Body of pancreas (tissue), 4 donors: ENCODE results near the gene SHLD1. TPM values are rescaled to one million over a fixed set of nuclear protein-coding genes. Genes with fewer than 3 reads are reported as not detected.
A peak's percentile ranks its signal among the peaks of the same experiment; 100 is the strongest.

Experiments used
- ATAC-seq: fragments of 150-250 bp; one replicate; pipeline ENCODE4 v1.9.1; 2016
- DNase-seq, 4 donors: peaks; one replicate each; pipeline ENCODE4 v3.0.0-alpha.2; 2019
- H3K27ac ChIP-seq, 4 donors: fragments of 200-600 bp; sonication (generic); 1 replicate in 3 of 4; 2 replicates in 1 of 4; pipeline versions ENCODE4 v1.5.1 to v1.6.1; 2016 to 2019; ENCODE audit warnings: mild to moderate bottlenecking in 1 of 4, mixed read lengths in 1 of 4, moderate library complexity in 1 of 4
- H3K27me3 ChIP-seq, 2 donors: fragments of 200-600 bp; sonication (generic); one replicate each; pipeline ENCODE4 v1.6.0; 2016; ENCODE audit warnings: mild to moderate bottlenecking in 1 of 2
- H3K36me3 ChIP-seq, 2 donors: fragments of 200-600 bp; sonication (generic); replicated peaks in 1 of 2; 2 replicates each; pipeline ENCODE4 v1.5.1; 2016; ENCODE audit warnings: low read depth in 2 of 2; ENCODE audit not compliant: insufficient read depth in 1 of 2
- H3K4me1 ChIP-seq: fragments of 200-600 bp; sonication (generic); one replicate; pipeline ENCODE4 v1.6.0; 2016
- H3K4me3 ChIP-seq, 2 donors: fragments of 200-600 bp; sonication (generic); 1 replicate in 1 of 2; 2 replicates in 1 of 2; pipeline ENCODE4 v1.5.1; 2016 to 2019
- H3K9me3 ChIP-seq, 3 donors: fragments of 200-600 bp; sonication (generic); 1 replicate in 2 of 3; 2 replicates in 1 of 3; pipeline ENCODE4 v1.5.1; 2016
- POLR2A ChIP-seq, 3 donors: fragments of 450-650 bp; IDR thresholded peaks; one replicate each; pipeline ENCODE4 v1.6.1; 2016; ENCODE audit warnings: antibody characterized with exemption in 3 of 3, mild to moderate bottlenecking in 2 of 3
- WGBS, 2 donors: methylation state at CpG; one replicate each; pipeline ENCODE4 v1.1.5; 2017; 5-methylcytosine and 5-hydroxymethylcytosine counted together
- intact Hi-C: fragments of 100-400 bp; cut with DNase I; formaldehyde crosslinking; loops from one replicate; pipeline ENCODE4 v1.15.1; 2023
- total RNA-seq, 2 donors: library from RNA; depleted of rRNA; stranded (reverse); fragments of >200 nt; gene quantifications; one replicate each; pipeline ENCODE4 v1.1.0, GENCODE V29; 2016
- TF ChIP-seq, protein P1 (sequence below), 7 experiments: fragments of 450-650 bp in 4 of 7; fragments of 200-600 bp in 3 of 7; sonication (generic) in 3 of 7; IDR thresholded peaks; one replicate each; pipeline ENCODE4 v1.5.1; 2016 to 2019; ENCODE audit warnings: antibody characterized with exemption in 7 of 7

The SHLD1 gene
- total RNA-seq, 2 donors from 2014 or later, result 1.8 TPM; not detected in 1

DNA sequence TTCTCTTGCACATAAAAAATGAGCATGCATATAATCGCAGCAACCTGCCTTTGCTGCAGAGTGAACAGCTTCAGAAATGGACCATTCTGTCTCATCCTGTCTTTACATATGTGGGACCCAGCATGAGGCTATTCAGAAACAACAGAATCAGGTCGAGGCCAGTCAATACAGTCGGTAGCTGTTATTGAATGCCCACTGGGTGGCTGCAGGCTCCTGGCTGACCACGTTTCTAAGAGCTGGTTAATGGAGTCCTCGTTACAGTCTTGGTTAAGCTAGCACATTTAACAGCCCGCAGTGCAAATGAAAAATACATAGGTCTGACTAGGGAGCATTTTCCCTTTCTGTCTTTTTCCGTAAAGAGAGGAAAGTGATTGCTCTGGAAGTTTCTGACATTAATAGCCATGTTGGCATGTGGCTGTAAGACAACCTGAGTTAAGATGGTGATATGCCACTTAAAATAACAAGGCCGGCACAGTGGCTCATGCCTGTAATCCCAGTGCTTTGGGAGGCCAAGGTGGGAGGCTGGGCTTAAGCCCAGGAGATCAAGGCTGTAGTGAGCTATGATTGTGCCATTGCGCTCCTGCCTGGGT is 75.0 kb downstream of the SHLD1 start:
- TF ChIP-seq, protein P1, sequence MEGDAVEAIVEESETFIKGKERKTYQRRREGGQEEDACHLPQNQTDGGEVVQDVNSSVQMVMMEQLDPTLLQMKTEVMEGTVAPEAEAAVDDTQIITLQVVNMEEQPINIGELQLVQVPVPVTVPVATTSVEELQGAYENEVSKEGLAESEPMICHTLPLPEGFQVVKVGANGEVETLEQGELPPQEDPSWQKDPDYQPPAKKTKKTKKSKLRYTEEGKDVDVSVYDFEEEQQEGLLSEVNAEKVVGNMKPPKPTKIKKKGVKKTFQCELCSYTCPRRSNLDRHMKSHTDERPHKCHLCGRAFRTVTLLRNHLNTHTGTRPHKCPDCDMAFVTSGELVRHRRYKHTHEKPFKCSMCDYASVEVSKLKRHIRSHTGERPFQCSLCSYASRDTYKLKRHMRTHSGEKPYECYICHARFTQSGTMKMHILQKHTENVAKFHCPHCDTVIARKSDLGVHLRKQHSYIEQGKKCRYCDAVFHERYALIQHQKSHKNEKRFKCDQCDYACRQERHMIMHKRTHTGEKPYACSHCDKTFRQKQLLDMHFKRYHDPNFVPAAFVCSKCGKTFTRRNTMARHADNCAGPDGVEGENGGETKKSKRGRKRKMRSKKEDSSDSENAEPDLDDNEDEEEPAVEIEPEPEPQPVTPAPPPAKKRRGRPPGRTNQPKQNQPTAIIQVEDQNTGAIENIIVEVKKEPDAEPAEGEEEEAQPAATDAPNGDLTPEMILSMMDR (IDR thresholded peaks at IDR 0.05), result no peak
- TF ChIP-seq POLR2A (IDR thresholded peaks at IDR 0.05), result no peak
- WGBS, 2 donors, result 76 to 81% methylated on average over 9 of the region's 9 CpGs

DNA sequence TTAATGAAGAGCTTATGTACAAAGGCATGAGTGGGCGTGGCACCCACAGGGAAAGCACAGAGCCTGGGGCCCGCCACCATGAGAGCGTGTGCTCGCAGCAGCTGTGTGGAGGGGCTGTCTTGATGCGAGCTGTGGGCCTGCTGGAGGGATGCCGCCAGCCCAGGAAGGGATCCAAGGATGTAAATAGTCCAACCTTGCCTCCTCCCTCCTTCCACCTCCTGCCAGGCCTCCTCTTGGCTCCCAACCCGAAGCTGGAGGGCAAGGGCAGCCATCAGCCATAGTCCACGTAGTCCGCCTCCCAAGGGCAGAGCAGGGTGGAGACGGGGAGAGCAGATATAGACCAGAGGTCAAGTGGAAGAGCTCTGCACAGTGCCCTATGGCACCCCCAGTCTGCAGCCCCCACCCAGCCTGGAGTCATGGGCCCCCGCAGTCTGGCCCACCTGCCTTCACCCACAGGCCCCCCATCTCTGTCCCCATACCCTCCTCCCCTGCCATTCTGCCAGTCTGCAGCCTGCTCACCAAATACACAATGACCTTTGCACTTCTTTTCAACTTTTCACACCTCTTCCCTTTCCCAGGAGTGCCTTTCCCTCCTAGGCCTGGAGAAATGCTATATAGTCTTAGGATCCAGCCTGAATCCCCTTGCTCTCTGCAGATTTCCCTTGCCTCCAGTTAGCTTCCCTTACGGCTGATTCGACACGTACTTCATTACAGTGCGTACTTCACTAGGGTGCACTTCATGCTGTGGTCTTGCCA is 77.1 kb downstream of the SHLD1 start:
- TF ChIP-seq, protein P1 (IDR thresholded peaks at IDR 0.05), result no peak
- TF ChIP-seq POLR2A (IDR thresholded peaks at IDR 0.05), result no peak
- H3K27ac ChIP-seq, result no peak overlapping the region
- H3K4me3 ChIP-seq, result no peak overlapping the region
- WGBS, 2 donors, result 72 to 84% methylated on average over 14 to 15 of the region's 15 CpGs
- no peaks in the 10 kb centered on the region for H3K36me3 ChIP-seq
- peaks cover 5% of the 10 kb centered on the region for H3K4me1 ChIP-seq
- no peak for ATAC-seq
- H3K9me3 ChIP-seq, result no peaks in the 10 kb centered on the region
- DNase-seq, result peak in 2 of 4 donors; percentile 56 to 77
- no peaks in the 10 kb centered on the region for H3K27me3 ChIP-seq
- intact Hi-C loops, result no loop called here

More for the DNA sequence above, 75.0 kb downstream of the SHLD1 start:
- H3K4me3 ChIP-seq, result no peak overlapping the region
- no peak for ATAC-seq
- DNase-seq, result no peak
- H3K36me3 ChIP-seq, result no peaks in the 10 kb centered on the region
- no peak overlapping the region for H3K27ac ChIP-seq
- H3K9me3 ChIP-seq, result no peaks in the 10 kb centered on the region
- H3K27me3 ChIP-seq, result no peaks in the 10 kb centered on the region
- intact Hi-C loops, result no loop called here
- peaks cover 14% of the 10 kb centered on the region for H3K4me1 ChIP-seq

DNA sequence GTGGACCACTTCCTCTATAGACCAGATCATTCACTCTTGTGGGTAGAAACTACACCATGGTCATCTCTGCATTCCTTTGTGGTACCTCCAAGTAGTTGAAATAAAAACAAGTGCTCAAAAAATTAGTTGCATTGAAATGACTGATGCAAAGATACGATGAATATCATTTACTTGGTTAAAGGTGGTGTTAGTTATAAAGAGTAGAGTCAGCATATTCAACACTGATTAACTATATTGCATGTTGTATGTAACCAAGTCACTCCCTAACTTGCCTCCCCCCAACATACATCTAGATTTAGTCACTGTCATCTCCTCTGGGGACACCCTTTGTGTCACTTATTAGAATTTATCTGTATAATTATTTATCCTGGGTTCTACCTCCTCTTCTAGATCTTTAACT is 77.7 kb downstream of the SHLD1 start:
- TF ChIP-seq, protein P1 (IDR thresholded peaks at IDR 0.05), result no peak
- no peak for TF ChIP-seq POLR2A (IDR thresholded peaks at IDR 0.05)
- ATAC-seq (no peak), DNase-seq (no peak)
- no peaks in the 10 kb centered on the region for H3K36me3 ChIP-seq
- intact Hi-C loops, result no loop called here
- no peak overlapping the region for H3K4me3 ChIP-seq
- no peak overlapping the region for H3K27ac ChIP-seq
- no peaks in the 10 kb centered on the region for H3K27me3 ChIP-seq
- peaks cover 5% of the 10 kb centered on the region for H3K4me1 ChIP-seq
- no peaks in the 10 kb centered on the region for H3K9me3 ChIP-seq
- 97 to 100% methylated on average over 1 of the region's 1 CpG for WGBS, 2 donors

DNA sequence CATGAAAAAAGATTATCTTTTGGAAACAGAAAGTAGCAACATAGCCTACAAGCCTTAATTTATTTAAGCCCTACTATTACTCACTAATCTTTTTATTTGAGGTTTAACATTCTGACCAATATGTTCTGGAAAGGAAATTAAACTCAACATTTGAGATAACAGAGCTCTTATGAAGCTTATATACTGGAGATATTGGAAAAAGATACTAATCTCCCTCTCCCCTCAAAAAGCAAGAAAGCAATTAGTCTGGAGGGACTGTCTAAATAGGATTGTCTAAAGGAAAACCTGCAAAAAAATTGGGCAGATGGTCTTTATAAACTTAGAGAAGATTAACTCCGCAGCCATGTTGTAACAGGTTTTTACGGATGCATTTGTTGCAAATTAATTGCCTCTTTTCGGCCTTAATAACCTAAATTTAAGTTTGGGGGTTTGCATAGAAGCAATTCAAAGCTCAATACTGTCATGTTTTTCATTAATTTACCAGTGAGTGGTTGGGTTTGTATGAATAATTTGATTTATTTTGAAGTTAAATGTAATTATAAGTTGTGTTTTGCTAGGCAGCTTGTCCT is 79.1 kb downstream of the SHLD1 start:
- H3K4me3 ChIP-seq, result no peak overlapping the region
- TF ChIP-seq, protein P1 (IDR thresholded peaks at IDR 0.05), result no peak
- no peak for TF ChIP-seq POLR2A (IDR thresholded peaks at IDR 0.05)
- no peaks in the 10 kb centered on the region for H3K4me1 ChIP-seq
- intact Hi-C loops, result no loop called here
- WGBS, 2 donors, result 64 to 75% methylated on average over 3 of the region's 3 CpGs
- ATAC-seq (no peak), DNase-seq (no peak)
- no peaks in the 10 kb centered on the region for H3K36me3 ChIP-seq
- no peak overlapping the region for H3K27ac ChIP-seq
- no peaks in the 10 kb centered on the region for H3K9me3 ChIP-seq
- no peaks in the 10 kb centered on the region for H3K27me3 ChIP-seq
